GM04503 (cell line): ENCODE results near the gene FGFR2.
"Not testable (repeated sequence)": the region's sequence is repeated elsewhere in the genome, so short reads cannot be mapped to it uniquely, and the experiment has no call there.

ENCODE experiments used
- DNase-seq: peaks from one replicate; pipeline ENCODE4 v3.0.0-alpha.2; 2012; ENCODE audit warnings: low read depth

Gene FGFR2

GRCh38 chr10:121524157-121524817 lies 74.0 kb downstream of the FGFR2 start:
- DNase-seq = no peak

GRCh38 chr10:121522831-121523230 lies 75.4 kb downstream of the FGFR2 start:
- no peak for DNase-seq

GRCh38 chr10:121521794-121522556 lies 76.3 kb downstream of the FGFR2 start:
- DNase-seq = no peak

GRCh38 chr10:121520526-121520925 lies 77.7 kb downstream of the FGFR2 start:
- not testable (repeated sequence) for DNase-seq

- DNase-seq = no peak
Measured at GRCh38 chr10:121519901-121520493, 78.2 kb downstream of the FGFR2 start.

GRCh38 chr10:121519411-121519810 lies 78.8 kb downstream of the FGFR2 start:
- DNase-seq = no peak

GRCh38 chr10:121518333-121518732 lies 79.9 kb downstream of the FGFR2 start:
- no peak for DNase-seq

- DNase-seq = no peak
Measured at GRCh38 chr10:121516093-121516865, 82.0 kb downstream of the FGFR2 start.

- no peak for DNase-seq
Measured at GRCh38 chr10:121514141-121514865, 83.9 kb downstream of the FGFR2 start.

GRCh38 chr10:121511943-121512342 lies 86.3 kb downstream of the FGFR2 start:
- no peak for DNase-seq

GRCh38 chr10:121511460-121511859 lies 86.8 kb downstream of the FGFR2 start:
- DNase-seq = no peak

GRCh38 chr10:121510201-121510771 lies 88.0 kb downstream of the FGFR2 start:
- DNase-seq = no peak

- no peak for DNase-seq
Measured at GRCh38 chr10:121509796-121510195, 88.4 kb downstream of the FGFR2 start.

- no peak for DNase-seq
Measured at GRCh38 chr10:121509112-121509511, 89.1 kb downstream of the FGFR2 start.

- DNase-seq = no peak
Measured at GRCh38 chr10:121503587-121504051, 94.6 kb downstream of the FGFR2 start.

- DNase-seq = no peak
Measured at GRCh38 chr10:121501796-121502195, 96.4 kb downstream of the FGFR2 start.

GRCh38 chr10:121500701-121501332 lies 97.4 kb downstream of the FGFR2 start:
- no peak for DNase-seq

- no peak for DNase-seq
Measured at GRCh38 chr10:121497513-121498470, 100.5 kb downstream of the FGFR2 start.

GRCh38 chr10:121495719-121496118 lies 102.5 kb downstream of the FGFR2 start:
- no peak for DNase-seq

- no peak for DNase-seq
Measured at GRCh38 chr10:121494296-121494695, 103.9 kb downstream of the FGFR2 start.
